Right atrium auricular region (tissue), 2 donors: ENCODE data around the gene ZNF248. TPM values are rescaled to one million over a fixed set of nuclear protein-coding genes. Genes with fewer than 3 reads are reported as not detected.

Source experiments
- DNase-seq: peaks from one replicate; pipeline ENCODE4 v3.0.0-alpha.2; 2019; ENCODE audit warnings: low spot score
- H3K27ac ChIP-seq, 2 donors: fragments of 200-600 bp; sonication (generic); 1 replicate in 1 of 2; 2 replicates in 1 of 2; pipeline ENCODE4 v1.5.1; 2016 to 2019
- H3K27me3 ChIP-seq, 2 donors: fragments of 200-600 bp; sonication (generic); one replicate each; pipeline versions ENCODE4 v1.5.1 to v1.6.0; 2017 to 2019
- H3K36me3 ChIP-seq: fragments of 200-600 bp; sonication (generic); one replicate; pipeline ENCODE4 v1.5.1; 2016
- H3K4me1 ChIP-seq, 2 donors: fragments of 200-600 bp; sonication (generic); one replicate each; pipeline versions ENCODE4 v1.5.1 to v1.6.0; 2017 to 2019
- H3K4me3 ChIP-seq, 2 donors: fragments of 200-600 bp; sonication (generic); 1 replicate in 1 of 2; 2 replicates in 1 of 2; pipeline ENCODE4 v1.5.1; 2017 to 2019; ENCODE audit warnings: mild to moderate bottlenecking in 1 of 2, moderate library complexity in 1 of 2
- H3K9me3 ChIP-seq, 2 donors: fragments of 200-600 bp; sonication (generic); one replicate each; pipeline ENCODE4 v1.5.1; 2019
- CTCF ChIP-seq, 2 donors: fragments of 200-600 bp; sonication (generic); IDR thresholded peaks; one replicate each; pipeline ENCODE4 v1.5.1; 2019; ENCODE audit warnings: antibody characterized with exemption in 2 of 2
- total RNA-seq, 2 donors: library from RNA; depleted of rRNA; stranded (reverse); fragments of >200 nt; gene quantifications; one replicate each; pipeline ENCODE4 v1.1.0, GENCODE V29; 2016

ZNF248 gene
- total RNA-seq, 2 donors from 2014 or later, result 7.5 to 9.2 TPM

- H3K27ac ChIP-seq, result no peak overlapping the region
- H3K9me3 ChIP-seq, result no peaks in the 10 kb centered on the region
- peaks cover 4% of the 10 kb centered on the region for H3K36me3 ChIP-seq
- no peak for TF ChIP-seq CTCF (IDR thresholded peaks at IDR 0.05)
- peaks cover 0 to 31% of the 10 kb centered on the region in 2 donors for H3K4me1 ChIP-seq
- no peak for DNase-seq
- no peaks in the 10 kb centered on the region for H3K27me3 ChIP-seq
- H3K4me3 ChIP-seq, result no peak overlapping the region
Measured at GRCh38 chr10:37854626-37855025, 2.8 kb downstream of the ZNF248 start.

- no peak overlapping the region for H3K27ac ChIP-seq
Measured at GRCh38 chr10:37844644-37845043, 12.8 kb downstream of the ZNF248 start.

GRCh38 chr10:37839243-37839642 lies 18.2 kb downstream of the ZNF248 start:
- no peak for DNase-seq
- H3K9me3 ChIP-seq, result no peaks in the 10 kb centered on the region
- H3K4me1 ChIP-seq, result no peaks in the 10 kb centered on the region
- peaks cover 31% of the 10 kb centered on the region for H3K36me3 ChIP-seq
- no peak overlapping the region for H3K27ac ChIP-seq
- H3K4me3 ChIP-seq, result no peak overlapping the region
- no peaks in the 10 kb centered on the region for H3K27me3 ChIP-seq
- no peak for TF ChIP-seq CTCF (IDR thresholded peaks at IDR 0.05)

More at GRCh38 chr10:37844644-37845043, 12.8 kb downstream of the ZNF248 start:
- Histone ChIP-seq H3K4me3 (no peak overlapping the region), H3K4me1 (no peaks in the 10 kb centered on the region), H3K9me3 (no peaks in the 10 kb centered on the region), H3K36me3 (no peaks in the 10 kb centered on the region), H3K27me3 (no peaks in the 10 kb centered on the region)
- DNase-seq, result no peak
- TF ChIP-seq CTCF (IDR thresholded peaks at IDR 0.05), result no peak

GRCh38 chr10:37831495-37832333 lies 25.7 kb downstream of the ZNF248 start:
- Histone ChIP-seq H3K4me1 (no peaks in the 10 kb centered on the region), H3K27me3 (no peaks in the 10 kb centered on the region), H3K36me3 (peaks cover 85% of the 10 kb centered on the region), H3K4me3 (no peak overlapping the region), H3K27ac (no peak overlapping the region), H3K9me3 (peaks cover 8 to 55% of the 10 kb centered on the region in 2 donors)
- TF ChIP-seq CTCF (IDR thresholded peaks at IDR 0.05), result no peak
- DNase-seq, result no peak

- peaks cover 4 to 31% of the 10 kb centered on the region in 2 donors for H3K9me3 ChIP-seq
- TF ChIP-seq CTCF (IDR thresholded peaks at IDR 0.05), result no peak
- H3K36me3 ChIP-seq, result peaks cover 45% of the 10 kb centered on the region
Measured at GRCh38 chr10:37826806-37827205, 30.6 kb downstream of the ZNF248 start.

More at GRCh38 chr10:37826806-37827205, 30.6 kb downstream of the ZNF248 start:
- Histone ChIP-seq H3K4me1 (no peaks in the 10 kb centered on the region), H3K27me3 (no peaks in the 10 kb centered on the region), H3K4me3 (no peak overlapping the region), H3K27ac (no peak overlapping the region)
- DNase-seq, result no peak
